HK-2 (cell line): Measurements from ENCODE around the gene HLA-F.

Experiments
- DNase-seq: peaks from one replicate; pipeline ENCODE4 v3.0.0-alpha.2; 2018; ENCODE audit not compliant: unreplicated experiment

HLA-F gene

GRCh38 chr6:29723262-29723665 lies at the start of gene HLA-F:
Gene HLA-F, plus strand, starts transcription at chr6:29723434. Its CDS starts 30 bp downstream, at chr6:29723464.
- DNase-seq, result peak; percentile 78

GRCh38 chr6:29674008-29674407 lies 49.2 kb upstream of the HLA-F start:
- DNase-seq, result no peak

GRCh38 chr6:29675561-29675960 lies 47.7 kb upstream of the HLA-F start:
- no peak for DNase-seq

- DNase-seq, result peak; percentile 6
Observed at GRCh38 chr6:29676981-29677601, 46.1 kb upstream of the HLA-F start.

- no peak for DNase-seq
Observed at GRCh38 chr6:29678114-29678513, 45.1 kb upstream of the HLA-F start.

GRCh38 chr6:29679962-29680361 lies 43.3 kb upstream of the HLA-F start:
- no peak for DNase-seq

- no peak for DNase-seq
Observed at GRCh38 chr6:29680416-29680815, 42.8 kb upstream of the HLA-F start.

GRCh38 chr6:29680904-29681303 lies 42.3 kb upstream of the HLA-F start, which contains the start of gene ZFP57:
Gene ZFP57, minus strand, starts transcription at chr6:29681152. Its CDS starts 4,149 bp downstream, at chr6:29677003.
- no peak for DNase-seq

GRCh38 chr6:29681811-29682210 lies 41.4 kb upstream of the HLA-F start:
- no peak for DNase-seq

- no peak for DNase-seq
Observed at GRCh38 chr6:29685718-29686326, 37.4 kb upstream of the HLA-F start.

GRCh38 chr6:29694637-29695036 lies 28.6 kb upstream of the HLA-F start:
- DNase-seq, result no peak

- DNase-seq, result no peak
Observed at GRCh38 chr6:29696147-29697125, 26.8 kb upstream of the HLA-F start.

GRCh38 chr6:29702519-29703103 lies 20.6 kb upstream of the HLA-F start:
- peak; percentile 70 for DNase-seq

GRCh38 chr6:29705389-29706231 lies 17.6 kb upstream of the HLA-F start:
- peak; percentile 21 for DNase-seq

GRCh38 chr6:29708432-29709179 lies 14.6 kb upstream of the HLA-F start:
- no peak for DNase-seq

GRCh38 chr6:29709188-29709587 lies 14.0 kb upstream of the HLA-F start:
- no peak for DNase-seq

GRCh38 chr6:29710281-29710941 lies 12.8 kb upstream of the HLA-F start:
- DNase-seq, result no peak

GRCh38 chr6:29720863-29721262 lies 2.4 kb upstream of the HLA-F start:
- DNase-seq, result no peak

GRCh38 chr6:29723666-29724588 lies 693 bp downstream of the HLA-F start:
- DNase-seq, result peak; percentile 26
